ENCODE data around the gene CSH2.

DNA sequence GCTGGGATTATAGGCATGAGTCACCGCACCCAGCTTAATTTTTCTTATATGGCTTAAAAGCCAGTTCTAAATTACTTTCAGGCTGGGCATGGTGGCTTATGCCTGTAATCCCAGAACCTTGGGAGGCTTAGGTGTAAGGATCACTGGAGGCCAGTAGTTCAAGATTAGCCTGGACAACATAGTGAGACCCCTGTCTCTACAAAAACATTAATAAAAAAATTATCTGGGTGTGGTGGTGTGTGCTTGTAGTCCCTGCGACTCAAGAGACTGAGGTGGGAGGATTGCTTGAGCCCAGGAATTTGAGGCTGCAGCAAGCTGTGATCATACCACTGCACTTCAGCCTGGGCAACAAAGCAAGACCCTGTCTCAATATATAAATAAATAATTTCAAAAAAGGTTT, 20.2 kb downstream of the CSH2 start:
- TF ChIP-seq, protein P1, sequence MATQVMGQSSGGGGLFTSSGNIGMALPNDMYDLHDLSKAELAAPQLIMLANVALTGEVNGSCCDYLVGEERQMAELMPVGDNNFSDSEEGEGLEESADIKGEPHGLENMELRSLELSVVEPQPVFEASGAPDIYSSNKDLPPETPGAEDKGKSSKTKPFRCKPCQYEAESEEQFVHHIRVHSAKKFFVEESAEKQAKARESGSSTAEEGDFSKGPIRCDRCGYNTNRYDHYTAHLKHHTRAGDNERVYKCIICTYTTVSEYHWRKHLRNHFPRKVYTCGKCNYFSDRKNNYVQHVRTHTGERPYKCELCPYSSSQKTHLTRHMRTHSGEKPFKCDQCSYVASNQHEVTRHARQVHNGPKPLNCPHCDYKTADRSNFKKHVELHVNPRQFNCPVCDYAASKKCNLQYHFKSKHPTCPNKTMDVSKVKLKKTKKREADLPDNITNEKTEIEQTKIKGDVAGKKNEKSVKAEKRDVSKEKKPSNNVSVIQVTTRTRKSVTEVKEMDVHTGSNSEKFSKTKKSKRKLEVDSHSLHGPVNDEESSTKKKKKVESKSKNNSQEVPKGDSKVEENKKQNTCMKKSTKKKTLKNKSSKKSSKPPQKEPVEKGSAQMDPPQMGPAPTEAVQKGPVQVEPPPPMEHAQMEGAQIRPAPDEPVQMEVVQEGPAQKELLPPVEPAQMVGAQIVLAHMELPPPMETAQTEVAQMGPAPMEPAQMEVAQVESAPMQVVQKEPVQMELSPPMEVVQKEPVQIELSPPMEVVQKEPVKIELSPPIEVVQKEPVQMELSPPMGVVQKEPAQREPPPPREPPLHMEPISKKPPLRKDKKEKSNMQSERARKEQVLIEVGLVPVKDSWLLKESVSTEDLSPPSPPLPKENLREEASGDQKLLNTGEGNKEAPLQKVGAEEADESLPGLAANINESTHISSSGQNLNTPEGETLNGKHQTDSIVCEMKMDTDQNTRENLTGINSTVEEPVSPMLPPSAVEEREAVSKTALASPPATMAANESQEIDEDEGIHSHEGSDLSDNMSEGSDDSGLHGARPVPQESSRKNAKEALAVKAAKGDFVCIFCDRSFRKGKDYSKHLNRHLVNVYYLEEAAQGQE (IDR thresholded peaks at IDR 0.05; ENCODE audit: insufficient read depth in 1 of 2, low read depth in 2 of 2, low read length in 2 of 2) = no peak
- TF ChIP-seq POLR2AphosphoS5 (IDR thresholded peaks at IDR 0.05; ENCODE audit: low read depth, low read length) = no peak
- TF ChIP-seq TAF1 (IDR thresholded peaks at IDR 0.05; ENCODE audit: borderline replicate concordance, insufficient read depth, low read length) = no peak
- no peak for TF ChIP-seq SIN3A (IDR thresholded peaks at IDR 0.05; ENCODE audit: borderline replicate concordance, insufficient read depth, low read length)
- no peak for TF ChIP-seq FOXP2 (optimal IDR thresholded peaks at IDR 0.05; ENCODE audit: borderline replicate concordance, extremely low read depth, extremely low read length, insufficient read depth)
